ENCODE data around the gene ZNF552.

The ZNF552 gene

DNA sequence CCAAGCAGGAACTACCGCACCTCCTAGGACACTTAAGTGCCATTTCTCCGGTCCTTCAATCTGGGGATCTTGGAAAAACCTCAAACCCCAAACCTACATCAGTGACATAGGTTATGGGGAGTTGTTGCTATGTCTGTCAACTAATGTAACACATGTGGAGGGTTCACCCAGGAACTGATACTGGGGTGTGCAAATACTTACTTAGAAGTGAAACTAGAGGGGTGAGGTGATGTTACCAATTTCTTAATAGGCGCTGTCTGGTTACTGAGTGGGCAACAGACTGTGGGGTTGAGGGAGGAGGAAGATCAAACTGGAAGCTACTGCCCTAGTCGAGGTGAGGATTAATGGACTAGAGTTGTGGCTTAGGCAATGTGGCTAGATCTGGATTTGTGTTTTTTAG lies 43.3 kb downstream of the ZNF552 start:
- no peak for DNase-seq

DNA sequence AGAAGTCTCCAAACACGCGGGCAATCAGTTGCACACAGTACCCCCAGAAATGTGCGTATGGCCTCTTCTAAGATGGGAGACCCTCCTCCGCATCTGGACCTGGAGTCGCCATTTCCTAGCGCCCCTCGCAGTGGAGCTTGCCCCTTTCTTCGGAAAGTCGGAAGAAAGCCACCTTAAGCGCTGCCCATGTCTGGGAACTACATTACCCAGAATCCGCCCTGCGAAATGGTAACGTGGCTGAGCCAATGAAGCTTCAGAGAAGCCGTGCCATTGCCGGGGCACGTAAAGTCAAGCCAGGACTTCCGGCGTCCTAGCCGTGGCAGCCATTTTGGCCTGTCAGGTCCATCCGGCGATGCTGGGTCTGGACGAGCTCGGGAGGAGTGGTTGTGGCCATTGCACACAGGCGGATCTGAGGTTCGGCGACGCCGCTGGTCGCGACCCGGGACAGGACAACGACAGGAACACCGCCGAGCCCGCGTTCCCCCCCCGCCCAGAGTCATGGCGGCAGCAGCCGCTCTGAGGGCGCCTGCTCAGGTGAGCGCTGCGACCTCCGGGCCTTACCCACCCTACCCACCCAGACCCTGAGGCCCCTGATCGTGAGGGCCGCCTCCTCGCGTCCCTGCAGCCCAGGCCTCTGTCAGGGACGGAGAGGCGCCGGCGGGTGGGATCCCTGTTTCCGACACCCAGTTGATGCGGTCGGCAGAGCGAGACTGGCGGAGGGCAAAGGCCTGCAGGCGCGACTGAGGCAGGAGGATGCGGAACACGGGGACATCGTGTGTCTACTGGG lies 45.2 kb downstream of the ZNF552 start, which contains the start of gene ZNF586:
Gene ZNF586 (plus strand): TSS at position 332 of the 787 bp plus-strand sequence. CDS start 167 bp downstream, at position 499.
- peak; percentile 96 for DNase-seq

DNA sequence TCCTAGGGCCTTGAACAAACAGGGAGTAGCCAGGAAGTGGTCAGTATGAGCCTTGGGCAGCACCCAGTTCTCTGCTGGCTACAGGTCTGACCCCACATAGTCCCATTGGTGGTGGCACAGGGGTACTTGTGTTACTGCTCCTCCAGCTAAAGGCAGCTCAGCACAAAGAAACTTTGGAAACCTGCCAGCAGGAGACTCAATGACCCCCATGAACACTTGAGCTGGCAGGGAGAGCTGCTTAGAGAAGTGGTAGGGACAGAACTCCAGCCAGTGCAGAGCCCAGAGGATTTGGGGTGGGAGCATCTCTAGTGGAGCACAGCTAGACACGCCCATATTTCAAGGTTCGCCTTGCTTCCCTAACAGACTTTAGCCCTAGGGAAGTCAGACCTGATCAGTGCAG lies 55.6 kb downstream of the ZNF552 start:
- no peak for DNase-seq

GRCh38 chr19:57757941-57758340 lies 56.8 kb downstream of the ZNF552 start:
- DNase-seq: no peak

Data from DMS53 (cell line).